ENCODE measurements around the gene FRMD1.

Gene FRMD1

DNA sequence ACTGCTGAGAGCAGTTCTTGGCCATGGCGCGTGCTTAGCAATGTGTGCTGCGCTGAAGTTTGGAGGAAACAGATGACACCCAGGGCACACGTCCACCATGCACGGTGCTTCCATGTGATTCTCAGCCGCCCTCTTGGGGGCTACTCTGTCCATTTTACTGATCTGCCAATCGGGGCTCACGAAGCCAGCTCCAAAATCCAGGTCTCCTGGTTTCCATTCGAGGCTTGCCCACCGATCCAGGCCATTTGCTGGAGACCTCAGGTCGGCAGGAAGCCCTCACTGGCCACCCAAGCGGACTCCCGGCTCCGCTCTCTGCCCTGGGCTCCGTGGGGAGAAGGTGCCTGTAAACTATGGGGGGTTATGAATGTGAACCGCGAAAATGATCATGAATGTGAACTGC is 11.7 kb upstream of the FRMD1 start:
- TF ChIP-seq, protein P1, sequence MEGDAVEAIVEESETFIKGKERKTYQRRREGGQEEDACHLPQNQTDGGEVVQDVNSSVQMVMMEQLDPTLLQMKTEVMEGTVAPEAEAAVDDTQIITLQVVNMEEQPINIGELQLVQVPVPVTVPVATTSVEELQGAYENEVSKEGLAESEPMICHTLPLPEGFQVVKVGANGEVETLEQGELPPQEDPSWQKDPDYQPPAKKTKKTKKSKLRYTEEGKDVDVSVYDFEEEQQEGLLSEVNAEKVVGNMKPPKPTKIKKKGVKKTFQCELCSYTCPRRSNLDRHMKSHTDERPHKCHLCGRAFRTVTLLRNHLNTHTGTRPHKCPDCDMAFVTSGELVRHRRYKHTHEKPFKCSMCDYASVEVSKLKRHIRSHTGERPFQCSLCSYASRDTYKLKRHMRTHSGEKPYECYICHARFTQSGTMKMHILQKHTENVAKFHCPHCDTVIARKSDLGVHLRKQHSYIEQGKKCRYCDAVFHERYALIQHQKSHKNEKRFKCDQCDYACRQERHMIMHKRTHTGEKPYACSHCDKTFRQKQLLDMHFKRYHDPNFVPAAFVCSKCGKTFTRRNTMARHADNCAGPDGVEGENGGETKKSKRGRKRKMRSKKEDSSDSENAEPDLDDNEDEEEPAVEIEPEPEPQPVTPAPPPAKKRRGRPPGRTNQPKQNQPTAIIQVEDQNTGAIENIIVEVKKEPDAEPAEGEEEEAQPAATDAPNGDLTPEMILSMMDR (IDR thresholded peaks at IDR 0.05; ENCODE audit: insufficient read depth, low read length) = no peak
- TF ChIP-seq SPI1 (IDR thresholded peaks at IDR 0.05; ENCODE audit: borderline replicate concordance, low read depth) (no peak), POLR2AphosphoS5 (IDR thresholded peaks at IDR 0.05; ENCODE audit: low read depth) (no peak), GABPA (IDR thresholded peaks at IDR 0.05; ENCODE audit: low read depth) (no peak)
- TF ChIP-seq, protein P2, sequence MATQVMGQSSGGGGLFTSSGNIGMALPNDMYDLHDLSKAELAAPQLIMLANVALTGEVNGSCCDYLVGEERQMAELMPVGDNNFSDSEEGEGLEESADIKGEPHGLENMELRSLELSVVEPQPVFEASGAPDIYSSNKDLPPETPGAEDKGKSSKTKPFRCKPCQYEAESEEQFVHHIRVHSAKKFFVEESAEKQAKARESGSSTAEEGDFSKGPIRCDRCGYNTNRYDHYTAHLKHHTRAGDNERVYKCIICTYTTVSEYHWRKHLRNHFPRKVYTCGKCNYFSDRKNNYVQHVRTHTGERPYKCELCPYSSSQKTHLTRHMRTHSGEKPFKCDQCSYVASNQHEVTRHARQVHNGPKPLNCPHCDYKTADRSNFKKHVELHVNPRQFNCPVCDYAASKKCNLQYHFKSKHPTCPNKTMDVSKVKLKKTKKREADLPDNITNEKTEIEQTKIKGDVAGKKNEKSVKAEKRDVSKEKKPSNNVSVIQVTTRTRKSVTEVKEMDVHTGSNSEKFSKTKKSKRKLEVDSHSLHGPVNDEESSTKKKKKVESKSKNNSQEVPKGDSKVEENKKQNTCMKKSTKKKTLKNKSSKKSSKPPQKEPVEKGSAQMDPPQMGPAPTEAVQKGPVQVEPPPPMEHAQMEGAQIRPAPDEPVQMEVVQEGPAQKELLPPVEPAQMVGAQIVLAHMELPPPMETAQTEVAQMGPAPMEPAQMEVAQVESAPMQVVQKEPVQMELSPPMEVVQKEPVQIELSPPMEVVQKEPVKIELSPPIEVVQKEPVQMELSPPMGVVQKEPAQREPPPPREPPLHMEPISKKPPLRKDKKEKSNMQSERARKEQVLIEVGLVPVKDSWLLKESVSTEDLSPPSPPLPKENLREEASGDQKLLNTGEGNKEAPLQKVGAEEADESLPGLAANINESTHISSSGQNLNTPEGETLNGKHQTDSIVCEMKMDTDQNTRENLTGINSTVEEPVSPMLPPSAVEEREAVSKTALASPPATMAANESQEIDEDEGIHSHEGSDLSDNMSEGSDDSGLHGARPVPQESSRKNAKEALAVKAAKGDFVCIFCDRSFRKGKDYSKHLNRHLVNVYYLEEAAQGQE (IDR thresholded peaks at IDR 0.05; ENCODE audit: insufficient replicate concordance, low read depth) = no peak
- Histone ChIP-seq H3K4me3 (replicated peaks; ENCODE audit: insufficient read depth, low read length) (no peak overlapping the region), H3K27ac (replicated peaks) (no peak overlapping the region), H3K27me3 (ENCODE audit: insufficient read depth, poor library complexity, severe bottlenecking) (no peaks in the 10 kb centered on the region)
- DNase-seq (ENCODE audit: low read depth in 1 of 2, low spot score in 1 of 2) = no peak

DNA sequence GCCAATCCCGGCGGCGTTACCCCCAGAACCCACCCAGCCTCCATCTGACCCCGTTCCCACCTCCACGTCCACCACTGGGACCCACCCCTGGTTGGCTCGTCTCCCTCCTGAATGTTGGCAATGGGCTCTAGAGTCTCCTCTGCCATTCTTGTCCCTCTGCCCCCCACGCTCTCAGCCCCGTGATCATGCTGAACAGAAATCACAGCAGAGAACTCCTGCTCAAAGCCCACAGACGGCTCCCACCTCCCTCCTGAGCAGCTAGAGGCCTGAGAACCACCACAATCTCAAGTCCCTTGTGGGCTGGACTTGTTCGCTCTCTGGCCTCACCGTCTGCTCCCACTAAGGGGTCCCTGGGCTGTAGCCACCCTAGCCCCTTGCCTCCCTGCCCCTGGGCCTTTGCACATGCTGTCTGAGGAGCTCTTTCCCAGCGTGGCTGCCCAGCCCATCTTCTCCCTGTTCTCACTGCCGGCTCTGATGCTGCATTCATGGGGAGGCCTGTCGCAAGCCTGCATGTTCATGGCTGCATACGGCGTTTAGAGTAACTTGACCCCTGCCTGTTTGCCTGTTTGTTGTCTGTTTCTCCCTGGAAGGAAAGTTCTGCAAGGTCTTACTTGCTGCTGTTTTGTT is 11.2 kb upstream of the FRMD1 start:
- TF ChIP-seq POLR2AphosphoS5 (IDR thresholded peaks at IDR 0.05; ENCODE audit: low read depth) = no peak
- TF ChIP-seq SPI1 (IDR thresholded peaks at IDR 0.05; ENCODE audit: borderline replicate concordance, low read depth) = no peak
- TF ChIP-seq, protein P2 (IDR thresholded peaks at IDR 0.05; ENCODE audit: insufficient replicate concordance, low read depth) = no peak
- TF ChIP-seq GABPA (IDR thresholded peaks at IDR 0.05; ENCODE audit: low read depth) = no peak
- TF ChIP-seq, protein P1 (IDR thresholded peaks at IDR 0.05; ENCODE audit: insufficient read depth, low read length) = no peak
- Histone ChIP-seq H3K27me3 (ENCODE audit: insufficient read depth, poor library complexity, severe bottlenecking) (no peaks in the 10 kb centered on the region), H3K27ac (replicated peaks) (no peak overlapping the region), H3K4me3 (replicated peaks; ENCODE audit: insufficient read depth, low read length) (no peak overlapping the region)
- DNase-seq (ENCODE audit: low read depth in 1 of 2, low spot score in 1 of 2) = no peak

DNA sequence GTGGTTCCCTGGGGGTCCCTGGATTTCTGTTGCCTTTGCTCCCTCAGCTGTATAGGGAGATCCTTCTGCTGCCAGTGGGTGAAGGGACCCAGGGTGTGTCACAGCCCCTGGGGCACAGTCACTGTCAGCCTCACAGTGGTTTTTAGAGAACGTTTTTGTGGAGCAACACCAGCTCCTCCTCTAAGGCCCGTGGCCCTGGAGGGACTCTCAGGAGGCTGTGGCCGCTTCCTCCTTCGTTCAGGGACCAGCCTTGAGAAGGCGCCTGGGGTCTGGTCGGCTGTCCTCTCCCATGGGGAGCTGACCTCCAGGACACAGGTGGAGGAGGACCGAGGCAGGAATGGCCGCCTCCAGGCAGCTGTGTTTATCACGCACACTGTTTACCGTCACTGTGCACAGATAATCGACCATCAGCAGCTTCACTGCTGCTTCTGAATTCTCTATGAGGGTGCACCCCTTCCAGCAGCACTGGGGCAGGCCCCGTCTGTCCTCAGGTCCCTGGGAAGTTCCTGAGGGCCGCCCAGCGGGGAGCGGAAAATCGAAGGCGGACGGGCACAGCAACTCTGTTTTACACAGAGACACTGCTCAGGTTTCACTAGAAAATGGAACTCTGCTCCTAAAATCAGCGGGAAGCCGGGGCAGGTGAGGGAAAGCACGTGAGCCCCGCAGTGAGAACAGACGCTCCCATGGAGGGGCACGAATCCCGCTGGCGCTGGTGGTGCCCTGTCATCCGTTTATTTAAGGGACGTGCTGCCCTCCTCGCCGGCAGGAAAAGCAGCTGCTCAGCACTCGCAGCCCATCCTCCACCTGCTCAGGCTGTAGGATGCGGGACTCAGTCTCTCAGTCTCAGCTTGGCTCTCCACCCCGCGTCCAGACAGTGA is 10.4 kb upstream of the FRMD1 start:
- DNase-seq (ENCODE audit: low read depth in 1 of 2, low spot score in 1 of 2) = no peak
- no peak overlapping the region for H3K27ac ChIP-seq (replicated peaks)
- TF ChIP-seq, protein P1 (IDR thresholded peaks at IDR 0.05; ENCODE audit: insufficient read depth, low read length) = no peak
- TF ChIP-seq GABPA (IDR thresholded peaks at IDR 0.05; ENCODE audit: low read depth) = no peak
- TF ChIP-seq SPI1 (IDR thresholded peaks at IDR 0.05; ENCODE audit: borderline replicate concordance, low read depth) = no peak
- TF ChIP-seq, protein P2 (IDR thresholded peaks at IDR 0.05; ENCODE audit: insufficient replicate concordance, low read depth) = no peak
- no peak for TF ChIP-seq POLR2AphosphoS5 (IDR thresholded peaks at IDR 0.05; ENCODE audit: low read depth)
- H3K4me3 ChIP-seq (replicated peaks; ENCODE audit: insufficient read depth, low read length) = no peak overlapping the region
- no peaks in the 10 kb centered on the region for H3K27me3 ChIP-seq (ENCODE audit: insufficient read depth, poor library complexity, severe bottlenecking)
